ENCODE data around the gene FSTL5. TPM values are rescaled to one million over a fixed set of nuclear protein-coding genes. Genes with fewer than 3 reads are reported as not detected.

FSTL5 gene
- total RNA-seq, 1 experiment from 2014 or later, result not detected

- peak; percentile 33 for DNase-seq
- Histone ChIP-seq H3K56ac (ENCODE audit: insufficient read length, low read depth, low read length) (no peak overlapping the region), H2BK20ac (ENCODE audit: low read depth, low read length, poor library complexity, severe bottlenecking) (no peak overlapping the region), H4K8ac (replicated peaks; ENCODE audit: insufficient read length, low read depth, low read length) (no peak overlapping the region), H3K79me2 (ENCODE audit: insufficient read depth, low read length) (no peaks in the 10 kb centered on the region), H2BK15ac (ENCODE audit: low read depth, low read length) (no peak overlapping the region), H4K91ac (ENCODE audit: insufficient read length, low read depth, low read length) (no peak overlapping the region), H3K18ac (ENCODE audit: insufficient read length, low read depth, low read length) (no peak overlapping the region), H2BK5ac (ENCODE audit: insufficient read length, low read length) (no peak overlapping the region), H3K23me2 (ENCODE audit: insufficient read length, low read depth, low read length, poor library complexity, severe bottlenecking) (no peaks in the 10 kb centered on the region), H3K79me1 (ENCODE audit: insufficient read depth, low read depth, low read length, poor library complexity, severe bottlenecking) (no peaks in the 10 kb centered on the region), H3K9ac (ENCODE audit: extremely low read depth, insufficient read length, low read length) (no peak overlapping the region), H3K27ac (ENCODE audit: insufficient read length, low read depth, low read length) (no peak overlapping the region), H3K23ac (ENCODE audit: insufficient read length, low read depth, low read length) (no peak overlapping the region), H4K5ac (ENCODE audit: insufficient read length, low read depth, low read length) (no peak overlapping the region), H3K27me3 (ENCODE audit: insufficient read depth, low read length) (no peaks in the 10 kb centered on the region), H2BK12ac (ENCODE audit: insufficient read length, low read depth, low read length) (no peak overlapping the region), H3K4me1 (ENCODE audit: insufficient read depth, low read length) (no peaks in the 10 kb centered on the region), H3K9me3 (ENCODE audit: control insufficient read depth, low read depth, low read length) (no peaks in the 10 kb centered on the region), H4K20me1 (ENCODE audit: control insufficient read depth, insufficient read depth, insufficient read length) (no peaks in the 10 kb centered on the region), H3K4me2 (ENCODE audit: insufficient read depth, insufficient read length, low read length) (no peak overlapping the region), H2AK5ac (ENCODE audit: insufficient read length, low read length) (no peak overlapping the region), H3K14ac (ENCODE audit: insufficient read depth, low read length) (no peak overlapping the region), H2AFZ (ENCODE audit: low read length) (peak overlapping the region; percentile 89), H3K4ac (ENCODE audit: low read depth, low read length) (no peak overlapping the region), H2BK120ac (ENCODE audit: low read depth, low read length, poor library complexity, severe bottlenecking) (no peak overlapping the region), H3T11ph (ENCODE audit: low read length) (no peak overlapping the region)
- peak; percentile 61 for TF ChIP-seq CTCF (conservative IDR thresholded peaks at IDR 0.05)
- H3K27ac Mint-ChIP-seq, result peak overlapping the region in 1 of 3 experiments; percentile 76; a peak in 1 of 7 replicates
- no peaks in the 10 kb centered on the region for H3K9me3 Mint-ChIP-seq
- no peaks in the 10 kb centered on the region for H3K36me3 Mint-ChIP-seq (ENCODE audit: insufficient read depth in 1 of 3, low read depth in 3 of 3)
- H3K27me3 Mint-ChIP-seq (ENCODE audit: low read depth), result no peaks in the 10 kb centered on the region; the same call in 1 of the 2 replicates
- no peaks in the 10 kb centered on the region; a peak in 1 of 4 replicates for H3K4me1 Mint-ChIP-seq
- WGBS (ENCODE audit: extremely low coverage, insufficient read length, low lambda C conversion rate), result no CpG with 5 or more reads among the region's 1 CpG
- H3K4me3 Mint-ChIP-seq, result no peak overlapping the region
Observed at GRCh38 chr4:161419822-161420221, 744.0 kb downstream of the FSTL5 start.

Data from H9 (cell line).